HG03460 (cell line): Measurements from ENCODE around the gene TSSK1B.
"Not testable (repeated sequence)": the region's sequence is repeated elsewhere in the genome, so short reads cannot be mapped to it uniquely, and the experiment has no call there.

ENCODE experiments used
- ATAC-seq: cut with Tn5 transposase; IDR thresholded peaks from one replicate; pipeline ENCODE4 v1.9.1; 2021; ENCODE audit not compliant: unreplicated experiment

TSSK1B gene

GRCh38 chr5:113404269-113404668 lies 30.5 kb downstream of the TSSK1B start:
- no peak for ATAC-seq

GRCh38 chr5:113397986-113398385 lies 36.8 kb downstream of the TSSK1B start:
- not testable (repeated sequence) for ATAC-seq

DNA sequence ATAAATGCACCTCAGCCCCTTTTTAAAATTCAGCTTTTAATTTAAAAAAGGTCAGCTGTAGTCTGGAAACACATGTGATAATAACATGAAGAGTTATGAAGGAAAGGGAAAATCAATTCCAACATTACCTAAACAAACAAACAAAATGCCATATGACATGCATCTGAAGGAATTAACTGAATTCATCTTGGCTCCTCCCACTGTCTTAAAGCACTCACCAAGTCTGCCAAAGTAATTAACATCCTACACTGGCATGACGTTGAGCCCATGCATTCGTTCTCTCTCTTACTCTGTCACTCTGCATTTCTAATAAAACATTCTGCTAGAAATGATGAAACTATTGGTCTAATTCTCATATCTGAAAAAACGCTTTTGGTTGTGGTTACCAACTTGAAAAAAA lies 37.7 kb downstream of the TSSK1B start:
- ATAC-seq: no peak

GRCh38 chr5:113394658-113395057 lies 40.1 kb downstream of the TSSK1B start:
- no peak for ATAC-seq

DNA sequence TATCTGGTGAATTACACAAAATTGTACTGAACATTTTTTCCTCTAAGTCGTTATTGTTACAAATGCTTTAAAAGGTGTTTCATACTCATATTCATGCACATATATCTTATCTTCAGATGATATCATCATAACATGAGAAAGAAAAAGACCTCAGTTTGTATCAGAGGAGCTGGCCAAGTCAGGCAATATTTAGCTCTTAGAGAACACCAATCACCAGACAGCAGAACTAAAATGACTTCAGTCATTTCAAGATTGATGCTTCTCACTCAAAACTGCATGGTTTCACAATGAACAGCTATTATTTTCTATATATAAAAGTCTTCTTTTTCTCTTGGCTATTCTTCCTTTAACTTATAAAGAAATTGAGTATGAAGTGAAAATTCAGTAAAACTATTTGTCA lies 44.6 kb downstream of the TSSK1B start:
- no peak for ATAC-seq

DNA sequence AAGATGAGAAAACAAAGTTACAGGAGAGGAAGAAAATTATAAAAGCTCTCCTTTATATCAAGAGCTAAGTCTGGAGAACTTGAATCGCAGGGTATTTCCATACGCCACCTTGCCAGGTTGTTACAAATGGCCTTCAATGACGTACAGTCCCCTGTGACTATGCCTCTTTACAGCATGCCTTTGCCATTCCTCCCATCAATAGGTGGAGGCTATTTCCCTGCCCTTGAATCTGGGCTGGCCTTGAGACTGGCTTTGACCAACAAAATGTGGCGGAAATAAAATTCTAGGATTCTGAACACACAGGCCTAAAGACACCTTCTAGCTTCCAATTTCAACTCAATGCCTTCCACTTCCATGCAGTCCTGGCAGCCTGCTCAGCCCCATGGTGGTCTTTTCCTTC lies 45.7 kb downstream of the TSSK1B start:
- ATAC-seq: no peak

DNA sequence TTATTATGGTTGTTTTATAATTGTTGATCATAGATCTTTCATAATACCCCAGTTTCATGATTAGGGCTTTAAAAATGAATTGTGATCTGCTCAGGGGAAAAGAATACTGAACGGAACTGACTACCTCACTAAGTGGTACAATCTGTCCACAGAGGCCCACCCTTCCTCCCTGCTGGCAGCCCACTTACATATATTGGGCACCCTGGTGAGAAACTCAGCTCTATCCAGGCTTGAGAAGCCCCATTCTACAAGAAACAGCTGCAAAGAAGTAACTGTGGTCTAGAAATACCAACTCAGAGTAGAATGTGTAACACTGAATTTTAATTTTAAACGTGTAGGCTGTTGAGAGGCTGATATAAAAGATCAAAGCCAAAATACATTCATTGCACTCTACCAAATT lies 46.9 kb downstream of the TSSK1B start:
- no peak for ATAC-seq

DNA sequence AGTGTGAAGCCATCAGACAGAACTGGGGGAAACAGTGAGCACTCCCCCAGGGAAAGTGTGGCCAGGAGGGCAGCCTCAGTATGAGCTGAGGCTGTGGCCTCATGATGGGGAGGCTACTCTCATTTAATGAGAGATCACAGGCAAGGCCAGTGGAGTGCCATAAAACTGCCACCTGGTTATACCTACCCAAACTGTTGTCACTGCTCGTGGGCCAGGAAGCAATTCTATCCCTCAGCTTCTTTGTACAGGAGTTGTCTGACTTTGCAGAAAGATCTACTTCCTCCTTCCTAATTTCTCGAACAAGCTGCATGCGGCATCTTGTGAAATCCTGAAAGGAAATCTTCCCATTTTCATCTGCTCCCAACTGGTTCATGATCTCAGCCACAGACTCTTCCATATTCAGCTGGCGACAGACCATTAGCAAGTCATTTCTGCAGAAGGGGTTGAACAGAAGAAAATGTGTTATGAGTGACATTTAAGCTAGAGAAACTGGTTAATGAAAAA lies 50.0 kb downstream of the TSSK1B start:
- no peak for ATAC-seq

- no peak for ATAC-seq
These were observed 52.1 kb downstream of the TSSK1B start for GRCh38 chr5:113382731-113383130.
